IPS-15b (cell line): Measurements from ENCODE around the gene GDPD3.

Experiments used
- H3K27me3 ChIP-seq: one replicate; pipeline ENCODE4 v1.6.1; 2013; ENCODE audit warnings: low read length; ENCODE audit not compliant: control insufficient read depth, insufficient read depth
- H3K36me3 ChIP-seq: one replicate; pipeline ENCODE4 v1.6.1; 2013; ENCODE audit warnings: low read length; ENCODE audit not compliant: control insufficient read depth, insufficient read depth
- H3K4me1 ChIP-seq: one replicate; pipeline ENCODE4 v1.6.1; 2013; ENCODE audit warnings: mild to moderate bottlenecking, low read length; ENCODE audit not compliant: control insufficient read depth, insufficient read depth
- H3K4me3 ChIP-seq: one replicate; pipeline ENCODE4 v1.5.1; 2013; ENCODE audit warnings: low read depth, low read length
- H3K9ac ChIP-seq: one replicate; pipeline ENCODE4 v1.6.1; 2013; ENCODE audit warnings: low read depth, mild to moderate bottlenecking, low read length
- H3K9me3 ChIP-seq: one replicate; pipeline ENCODE4 v1.6.1; 2013; ENCODE audit warnings: mild to moderate bottlenecking, low read length; ENCODE audit not compliant: control insufficient read depth, insufficient read depth

Gene GDPD3

GRCh38 chr16:30082545-30083090 is 30.7 kb downstream of the GDPD3 start:
- Histone ChIP-seq H3K4me3 (no peak overlapping the region), H3K9ac (no peak overlapping the region), H3K36me3 (peaks cover 54% of the 10 kb centered on the region), H3K27me3 (no peaks in the 10 kb centered on the region), H3K9me3 (no peaks in the 10 kb centered on the region), H3K4me1 (no peaks in the 10 kb centered on the region)

- H3K9me3 ChIP-seq = no peaks in the 10 kb centered on the region
- peaks cover 4% of the 10 kb centered on the region for H3K4me1 ChIP-seq
- no peak overlapping the region for H3K4me3 ChIP-seq
- H3K9ac ChIP-seq = no peak overlapping the region
- H3K36me3 ChIP-seq = peaks cover 50% of the 10 kb centered on the region
- no peaks in the 10 kb centered on the region for H3K27me3 ChIP-seq
Measured at GRCh38 chr16:30079480-30079879, 33.9 kb downstream of the GDPD3 start.

GRCh38 chr16:30078744-30079143 is 34.6 kb downstream of the GDPD3 start:
- Histone ChIP-seq H3K27me3 (no peaks in the 10 kb centered on the region), H3K4me1 (peaks cover 4% of the 10 kb centered on the region), H3K9me3 (no peaks in the 10 kb centered on the region), H3K9ac (no peak overlapping the region), H3K4me3 (no peak overlapping the region), H3K36me3 (peaks cover 42% of the 10 kb centered on the region)

GRCh38 chr16:30077656-30078055 is 35.7 kb downstream of the GDPD3 start:
- Histone ChIP-seq H3K4me1 (peaks cover 4% of the 10 kb centered on the region), H3K36me3 (peaks cover 32% of the 10 kb centered on the region), H3K27me3 (no peaks in the 10 kb centered on the region), H3K4me3 (no peak overlapping the region), H3K9me3 (no peaks in the 10 kb centered on the region), H3K9ac (no peak overlapping the region)

- Histone ChIP-seq H3K4me1 (peaks cover 4% of the 10 kb centered on the region), H3K4me3 (peak overlapping the region; percentile 82), H3K27me3 (no peaks in the 10 kb centered on the region), H3K36me3 (peaks cover 29% of the 10 kb centered on the region), H3K9me3 (no peaks in the 10 kb centered on the region), H3K9ac (peak overlapping the region; percentile 81)
Measured at GRCh38 chr16:30076276-30076791, 37.0 kb downstream of the GDPD3 start.

- no peaks in the 10 kb centered on the region for H3K9me3 ChIP-seq
- peaks cover 27% of the 10 kb centered on the region for H3K36me3 ChIP-seq
- H3K27me3 ChIP-seq = no peaks in the 10 kb centered on the region
- peak within 1 kb of the TSS; percentile 81 for H3K9ac ChIP-seq
- peak within 1 kb of the TSS; percentile 82 for H3K4me3 ChIP-seq
- peaks cover 4% of the 10 kb centered on the region for H3K4me1 ChIP-seq
Measured at GRCh38 chr16:30075503-30076275, 37.6 kb downstream of the GDPD3 start, which contains the start of gene PPP4C. TSS of gene PPP4C (plus strand) at chr16:30075994. CDS start at chr16:30076378, 384 bp downstream.

- Histone ChIP-seq H3K4me3 (no peak overlapping the region), H3K4me1 (peaks cover 6% of the 10 kb centered on the region), H3K9me3 (no peaks in the 10 kb centered on the region), H3K9ac (no peak overlapping the region), H3K36me3 (peaks cover 55% of the 10 kb centered on the region), H3K27me3 (no peaks in the 10 kb centered on the region)
Measured at GRCh38 chr16:30070490-30070889, 42.8 kb downstream of the GDPD3 start.

GRCh38 chr16:30069611-30070462 is 43.5 kb downstream of the GDPD3 start:
- Histone ChIP-seq H3K4me3 (no peak overlapping the region), H3K36me3 (peaks cover 55% of the 10 kb centered on the region)

GRCh38 chr16:30068750-30069610 is 44.4 kb downstream of the GDPD3 start:
- peaks cover 6% of the 10 kb centered on the region for H3K4me1 ChIP-seq
- H3K36me3 ChIP-seq = peaks cover 55% of the 10 kb centered on the region
- H3K4me3 ChIP-seq = no peak overlapping the region
- no peaks in the 10 kb centered on the region for H3K27me3 ChIP-seq
- no peak overlapping the region for H3K9ac ChIP-seq
- H3K9me3 ChIP-seq = no peaks in the 10 kb centered on the region

More at GRCh38 chr16:30069611-30070462, 43.5 kb downstream of the GDPD3 start:
- H3K4me1 ChIP-seq = peaks cover 6% of the 10 kb centered on the region
- H3K27me3 ChIP-seq = no peaks in the 10 kb centered on the region
- no peak overlapping the region for H3K9ac ChIP-seq
- no peaks in the 10 kb centered on the region for H3K9me3 ChIP-seq

GRCh38 chr16:30068333-30068732 is 45.0 kb downstream of the GDPD3 start:
- Histone ChIP-seq H3K4me1 (peaks cover 6% of the 10 kb centered on the region), H3K27me3 (no peaks in the 10 kb centered on the region), H3K9me3 (no peaks in the 10 kb centered on the region), H3K9ac (no peak overlapping the region), H3K36me3 (peaks cover 55% of the 10 kb centered on the region), H3K4me3 (no peak overlapping the region)

GRCh38 chr16:30067584-30067916 is 45.8 kb downstream of the GDPD3 start:
- Histone ChIP-seq H3K4me3 (peak overlapping the region; percentile 93), H3K36me3 (peaks cover 55% of the 10 kb centered on the region), H3K27me3 (no peaks in the 10 kb centered on the region), H3K9ac (no peak overlapping the region), H3K4me1 (peaks cover 6% of the 10 kb centered on the region), H3K9me3 (no peaks in the 10 kb centered on the region)
